ENCODE measurements around the gene TTC33. TPM values are rescaled to one million over a fixed set of nuclear protein-coding genes. Genes with fewer than 3 reads are reported as not detected.

The TTC33 gene
- total and polyA plus RNA-seq, 2 of the 13 experiments (the other 11 are each of a cell fraction or from before 2014, with no cell fraction given), result 4.5 to 20.0 TPM

- ChIA-PET CTCF (ENCODE audit: low intra/inter-chr PET ratio, low total read pairs) (no interaction called here), POLR2A (no interaction called here)
- Histone ChIP-seq H3K4me2 (ENCODE audit: low read depth, low read length) (no peak overlapping the region), H3K9ac (ENCODE audit: insufficient read depth, low read depth, low read length) (no peak overlapping the region), H3K36me3 (replicated peaks in 1 of 2; ENCODE audit: control insufficient read depth in 1 of 2, insufficient read depth in 2 of 2, low read length in 2 of 2) (no peaks in the 10 kb centered on the region), H3K27ac (ENCODE audit: extremely low read length, insufficient read depth, low read length) (no peak overlapping the region), H2AFZ (ENCODE audit: low read length) (no peak overlapping the region), H3K79me2 (ENCODE audit: insufficient read depth, low read length) (no peaks in the 10 kb centered on the region), H3K9me3 (ENCODE audit: low read length) (no peaks in the 10 kb centered on the region), H3K4me3 (replicated peaks in 1 of 3; ENCODE audit: insufficient read depth in 1 of 3, low read depth in 2 of 3, low read length in 3 of 3) (no peak overlapping the region), H3K4me1 (ENCODE audit: insufficient read depth, low read length) (0 out of 2 replicates have a peak, but pooled peaks cover 7% of the 10 kb centered on the region), H4K20me1 (ENCODE audit: insufficient read depth, low read length) (no peaks in the 10 kb centered on the region), H3K27me3 (ENCODE audit: control insufficient read depth in 1 of 2, insufficient read depth in 2 of 2, low read length in 2 of 2) (no peaks in the 10 kb centered on the region)
- ATAC-seq (no peak), DNase-seq (ENCODE audit: low spot score) (no peak), FAIRE-seq (no peak)
- intact Hi-C loops (cut with micrococcal nuclease; ENCODE audit: unreplicated experiment) (no loop called here), in situ Hi-C loops (cut with HindIII; ENCODE audit: extremely low pct_ligation_motif_present, low pct_unique_long_range_greater_than_20kb) (no loop called here)
- BruUV-seq (replicated peaks), result no TSS peak
- TF ChIP-seq ZNF350 (CRISPR knock-in tag; IDR thresholded peaks at IDR 0.05; ENCODE audit: borderline replicate concordance, low read depth) (no peak), USF2 (IDR thresholded peaks at IDR 0.05; ENCODE audit: low read depth, low read length) (no peak), USF2 (CRISPR knock-in tag; IDR thresholded peaks at IDR 0.05; ENCODE audit: borderline replicate concordance) (no peak), CENPT (CRISPR knock-in tag; IDR thresholded peaks at IDR 0.05; ENCODE audit: low read depth) (no peak), HOXA3 (CRISPR knock-in tag; IDR thresholded peaks at IDR 0.05) (no peak), ZNF292 (CRISPR knock-in tag; IDR thresholded peaks at IDR 0.05; ENCODE audit: borderline replicate concordance, low read depth) (no peak), LRRFIP1 (CRISPR knock-in tag; conservative IDR thresholded peaks at IDR 0.05) (no peak), ATF4 (CRISPR knock-in tag; IDR thresholded peaks at IDR 0.05) (no peak), ZNF503 (CRISPR knock-in tag; IDR thresholded peaks at IDR 0.05) (no peak), TEF (CRISPR knock-in tag; IDR thresholded peaks at IDR 0.05) (no peak), ZBTB26 (CRISPR knock-in tag; IDR thresholded peaks at IDR 0.05; ENCODE audit: borderline replicate concordance) (no peak), SAFB2 (CRISPR knock-in tag; IDR thresholded peaks at IDR 0.05; ENCODE audit: borderline replicate concordance, low read depth) (no peak)
Measured at GRCh38 chr5:40483316-40483715, 272.4 kb downstream of the TTC33 start.
